Ectodermal cell (in vitro differentiated cells): ENCODE measurements around the gene LRRK1.

Experiments
- H3K27ac ChIP-seq: 2 replicates; pipeline ENCODE4 v1.7.0; 2013; ENCODE audit warnings: mild to moderate bottlenecking, low read depth, low read length; ENCODE audit not compliant: insufficient read depth, poor library complexity, severe bottlenecking
- H3K27me3 ChIP-seq: 2 replicates; pipeline ENCODE4 v1.7.0; 2013; ENCODE audit warnings: mild to moderate bottlenecking, low read length; ENCODE audit not compliant: insufficient read depth, control insufficient read depth, poor library complexity, severe bottlenecking
- H3K36me3 ChIP-seq: one replicate; pipeline ENCODE4 v1.7.0; 2013; ENCODE audit warnings: low read length; ENCODE audit not compliant: control insufficient read depth, insufficient read depth
- H3K4me1 ChIP-seq: one replicate; pipeline ENCODE4 v1.7.0; 2013; ENCODE audit warnings: low read length; ENCODE audit not compliant: control insufficient read depth, insufficient read depth
- H3K4me3 ChIP-seq: 2 replicates; pipeline ENCODE4 v1.7.0; 2013; ENCODE audit warnings: low read depth, low read length, control low read depth; ENCODE audit not compliant: insufficient read depth
- H3K9me3 ChIP-seq: 2 replicates; pipeline ENCODE4 v1.7.0; 2013; ENCODE audit warnings: mild to moderate bottlenecking, low read length, moderate library complexity; ENCODE audit not compliant: control insufficient read depth
- WGBS, 2 experiments: methylation state at CpG; one replicate each; pipeline ENCODE4 v1.1.7; 2013; ENCODE audit warnings: missing lambda C conversion rate in 2 of 2; 5-methylcytosine and 5-hydroxymethylcytosine counted together

The LRRK1 gene

DNA sequence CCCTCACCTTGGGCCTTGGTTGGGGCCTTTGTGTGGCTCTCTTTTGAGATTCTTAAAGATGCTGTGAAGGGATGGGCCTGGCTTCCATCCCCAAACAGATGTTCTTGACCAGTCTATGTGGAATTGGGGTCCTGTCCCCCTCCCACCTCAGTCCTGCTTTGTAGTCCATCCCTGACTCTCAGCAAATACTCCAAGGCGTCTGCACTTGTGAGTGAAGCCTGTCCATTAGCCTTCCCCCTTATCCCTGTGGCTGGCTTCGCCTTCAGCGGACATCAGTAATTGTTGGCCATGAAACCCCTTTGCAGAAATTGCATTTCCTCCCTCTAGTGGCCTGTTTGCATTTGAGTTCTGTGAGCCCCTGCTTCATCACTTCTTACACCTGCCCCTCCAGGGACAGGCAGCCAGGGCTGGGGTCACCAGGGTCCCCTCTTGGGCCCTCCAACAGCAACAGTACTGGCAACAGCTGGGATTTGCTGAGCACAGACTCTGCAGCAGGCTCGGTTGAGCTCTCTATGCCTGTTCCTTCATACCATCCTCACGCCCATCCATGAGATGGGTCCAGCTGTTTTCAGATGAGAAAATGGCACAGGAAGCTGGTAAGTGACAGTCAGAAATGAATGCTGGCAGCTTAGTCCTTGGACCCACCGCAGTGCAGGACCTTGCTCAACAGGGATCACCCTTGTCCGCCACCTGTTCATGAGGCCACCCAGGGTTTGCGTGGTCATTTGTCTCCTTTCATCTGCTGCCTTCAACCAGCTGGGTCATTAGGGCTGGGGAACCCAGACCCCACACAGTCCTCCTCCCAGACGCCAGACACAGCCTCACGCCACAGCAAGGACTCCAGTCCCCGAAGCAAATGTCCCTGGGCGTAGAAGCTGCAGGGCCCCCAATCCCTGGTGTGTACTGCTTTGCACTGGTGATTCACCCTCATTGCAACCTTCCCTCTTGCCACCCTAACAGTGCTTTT lies 8.9 kb upstream of the LRRK1 start:
- Histone ChIP-seq H3K9me3 (no peaks in the 10 kb centered on the region), H3K27me3 (no peaks in the 10 kb centered on the region), H3K4me3 (no peak overlapping the region), H3K36me3 (no peaks in the 10 kb centered on the region), H3K4me1 (peaks cover 3% of the 10 kb centered on the region), H3K27ac (no peak overlapping the region)
- WGBS, 2 experiments: 75 to 77% methylated on average over 12 of the region's 12 CpGs

DNA sequence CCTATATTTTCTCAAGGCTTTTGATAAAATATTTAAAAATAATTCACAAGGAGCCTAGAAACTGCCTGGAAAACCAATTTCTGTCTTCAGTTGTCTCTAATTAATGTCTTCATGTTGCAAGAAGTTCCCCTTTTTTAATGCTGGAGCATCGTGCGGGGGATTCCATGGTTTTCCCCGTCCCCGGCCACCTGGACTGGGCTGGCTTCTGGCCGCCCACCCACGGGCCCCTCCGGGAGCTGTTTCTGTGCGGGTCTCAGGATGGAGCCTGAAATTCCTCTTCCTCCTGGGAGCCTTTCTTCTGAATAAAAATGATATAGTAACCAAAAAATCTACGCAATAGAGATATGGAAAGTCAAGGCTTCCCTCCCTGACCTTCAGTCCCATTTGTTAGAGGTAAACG lies 8.1 kb upstream of the LRRK1 start:
- H3K27ac ChIP-seq: no peak overlapping the region
- no peaks in the 10 kb centered on the region for H3K36me3 ChIP-seq
- peaks cover 3% of the 10 kb centered on the region for H3K4me1 ChIP-seq
- H3K9me3 ChIP-seq: no peaks in the 10 kb centered on the region
- WGBS, 2 experiments: 93 to 94% methylated on average over 10 of the region's 10 CpGs
- no peak overlapping the region for H3K4me3 ChIP-seq
- no peaks in the 10 kb centered on the region for H3K27me3 ChIP-seq

GRCh38 chr15:100913961-100914360 lies 5.2 kb upstream of the LRRK1 start:
- Histone ChIP-seq H3K36me3 (no peaks in the 10 kb centered on the region), H3K27me3 (peaks cover 26% of the 10 kb centered on the region), H3K9me3 (no peaks in the 10 kb centered on the region), H3K27ac (no peak overlapping the region), H3K4me1 (no peaks in the 10 kb centered on the region), H3K4me3 (no peak overlapping the region)
- WGBS, 2 experiments: 85 to 88% methylated on average over 4 of the region's 4 CpGs

DNA sequence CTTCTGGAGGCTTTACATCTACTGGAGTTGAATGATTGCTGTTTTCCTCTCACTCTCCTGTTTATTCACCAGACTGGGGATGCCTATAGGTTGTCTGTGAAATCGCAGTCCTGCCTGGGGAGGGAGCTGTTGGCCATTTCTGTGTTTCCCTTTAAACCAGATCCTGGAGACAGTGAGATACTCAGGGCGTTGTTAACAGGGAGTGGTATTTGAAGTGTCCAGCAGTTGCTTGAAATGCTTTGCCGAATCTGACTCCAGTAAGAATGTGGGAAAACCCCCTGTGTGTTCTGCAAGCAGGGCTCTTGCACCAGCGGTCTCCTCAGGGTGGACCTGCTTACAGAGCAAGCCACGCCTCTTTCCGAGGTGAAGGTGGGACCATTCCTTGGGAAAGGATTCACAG lies 4.3 kb upstream of the LRRK1 start:
- Histone ChIP-seq H3K4me1 (peaks cover 3% of the 10 kb centered on the region), H3K27ac (no peak overlapping the region), H3K36me3 (no peaks in the 10 kb centered on the region), H3K27me3 (peaks cover 34% of the 10 kb centered on the region), H3K4me3 (no peak overlapping the region), H3K9me3 (no peaks in the 10 kb centered on the region)
- 58 to 65% methylated on average over 6 of the region's 6 CpGs for WGBS, 2 experiments

- H3K4me3 ChIP-seq: no peak overlapping the region
- no peaks in the 10 kb centered on the region for H3K9me3 ChIP-seq
- no peaks in the 10 kb centered on the region for H3K36me3 ChIP-seq
- H3K27ac ChIP-seq: no peak overlapping the region
- H3K4me1 ChIP-seq: peaks cover 5% of the 10 kb centered on the region
- H3K27me3 ChIP-seq: peaks cover 66% of the 10 kb centered on the region
- WGBS, 2 experiments: 3 to 4% methylated on average over 41 of the region's 42 CpGs
Measured at GRCh38 chr15:100918034-100918689, 995 bp upstream of the LRRK1 start.

DNA sequence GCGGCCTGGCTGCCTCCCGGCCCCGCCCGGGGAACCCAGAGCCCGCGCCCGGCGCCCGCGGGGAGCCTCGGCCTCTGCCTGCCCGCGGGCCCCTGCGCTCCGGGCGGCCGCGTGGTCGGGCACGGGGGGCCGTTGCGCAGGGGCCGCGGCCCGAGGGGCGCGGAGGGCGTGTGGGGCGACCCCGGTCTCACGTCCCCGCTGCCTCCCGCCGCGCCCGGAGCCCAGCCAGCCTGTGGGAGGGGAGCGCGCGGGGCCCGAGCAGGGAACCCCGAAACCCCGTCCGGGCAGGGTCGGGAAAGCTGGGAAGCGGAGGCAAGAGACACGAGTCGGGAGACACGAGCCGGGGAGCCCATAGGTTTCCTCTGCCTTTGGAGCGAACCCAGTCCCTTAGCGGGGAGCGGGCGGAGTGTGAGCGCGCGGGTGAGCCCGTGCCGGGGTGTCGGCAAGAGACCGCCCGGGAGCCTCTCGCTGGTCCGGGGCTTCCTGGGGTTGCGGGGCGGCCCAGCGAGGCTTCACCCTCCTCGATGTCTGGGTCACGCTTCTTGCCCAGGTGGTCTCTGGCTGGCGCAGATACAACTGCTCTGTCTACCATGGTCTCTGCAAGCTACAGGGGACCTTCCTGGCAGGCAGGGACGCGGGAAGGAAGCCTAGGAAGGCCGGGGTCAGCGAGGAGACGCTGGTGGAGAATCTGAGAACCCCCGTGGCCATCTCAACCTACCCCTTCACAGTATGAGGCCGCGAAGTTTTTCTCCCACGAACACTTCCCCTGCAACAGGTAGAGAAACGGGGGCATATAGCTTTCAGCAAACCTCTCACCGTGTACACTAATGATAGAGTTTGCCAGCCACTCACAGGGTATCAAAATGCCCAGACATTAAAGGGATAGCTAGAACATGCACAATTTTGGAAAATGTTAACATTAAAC lies 586 bp downstream of the LRRK1 start:
- Histone ChIP-seq H3K4me3 (peak overlapping the region; percentile 22), H3K27me3 (peaks cover 72% of the 10 kb centered on the region), H3K27ac (no peak overlapping the region), H3K9me3 (no peaks in the 10 kb centered on the region), H3K36me3 (no peaks in the 10 kb centered on the region), H3K4me1 (peaks cover 5% of the 10 kb centered on the region)
- WGBS, 2 experiments: 4 to 5% methylated on average over 80 of the region's 80 CpGs

DNA sequence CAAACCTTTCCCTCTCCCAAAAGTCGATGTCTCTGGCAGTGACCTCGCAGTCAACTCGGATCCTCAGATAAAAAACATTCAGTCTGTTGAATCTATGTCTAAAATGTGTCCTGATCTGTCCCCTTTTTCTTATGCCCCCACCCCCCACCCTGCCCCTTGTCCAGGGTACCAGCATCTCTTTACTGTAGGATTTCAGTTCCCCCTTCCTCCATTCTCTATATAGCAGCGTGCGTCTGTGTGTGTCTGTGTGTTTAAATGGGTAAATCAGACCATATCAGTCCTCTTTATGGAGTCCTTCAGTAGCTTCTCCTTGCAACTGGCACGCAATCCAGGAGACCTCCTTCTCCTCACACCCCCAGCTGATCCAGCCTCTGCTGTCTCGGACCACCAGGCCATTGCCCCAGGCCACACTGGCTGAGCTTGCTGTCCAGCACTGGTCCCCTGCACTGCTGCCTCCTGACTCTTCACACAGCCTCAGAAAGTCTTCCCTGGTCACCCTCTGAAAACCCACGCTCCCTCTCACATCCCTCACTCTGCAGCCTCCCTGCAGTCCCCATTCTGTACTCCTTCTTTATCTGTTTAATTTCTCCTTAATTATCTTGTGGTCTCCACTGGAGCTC lies 1.5 kb downstream of the LRRK1 start:
- Histone ChIP-seq H3K27me3 (peaks cover 72% of the 10 kb centered on the region), H3K9me3 (no peaks in the 10 kb centered on the region), H3K27ac (no peak overlapping the region), H3K4me1 (peaks cover 5% of the 10 kb centered on the region), H3K36me3 (no peaks in the 10 kb centered on the region), H3K4me3 (no peak overlapping the region)
- WGBS, 2 experiments: 84 to 92% methylated on average over 8 of the region's 8 CpGs

DNA sequence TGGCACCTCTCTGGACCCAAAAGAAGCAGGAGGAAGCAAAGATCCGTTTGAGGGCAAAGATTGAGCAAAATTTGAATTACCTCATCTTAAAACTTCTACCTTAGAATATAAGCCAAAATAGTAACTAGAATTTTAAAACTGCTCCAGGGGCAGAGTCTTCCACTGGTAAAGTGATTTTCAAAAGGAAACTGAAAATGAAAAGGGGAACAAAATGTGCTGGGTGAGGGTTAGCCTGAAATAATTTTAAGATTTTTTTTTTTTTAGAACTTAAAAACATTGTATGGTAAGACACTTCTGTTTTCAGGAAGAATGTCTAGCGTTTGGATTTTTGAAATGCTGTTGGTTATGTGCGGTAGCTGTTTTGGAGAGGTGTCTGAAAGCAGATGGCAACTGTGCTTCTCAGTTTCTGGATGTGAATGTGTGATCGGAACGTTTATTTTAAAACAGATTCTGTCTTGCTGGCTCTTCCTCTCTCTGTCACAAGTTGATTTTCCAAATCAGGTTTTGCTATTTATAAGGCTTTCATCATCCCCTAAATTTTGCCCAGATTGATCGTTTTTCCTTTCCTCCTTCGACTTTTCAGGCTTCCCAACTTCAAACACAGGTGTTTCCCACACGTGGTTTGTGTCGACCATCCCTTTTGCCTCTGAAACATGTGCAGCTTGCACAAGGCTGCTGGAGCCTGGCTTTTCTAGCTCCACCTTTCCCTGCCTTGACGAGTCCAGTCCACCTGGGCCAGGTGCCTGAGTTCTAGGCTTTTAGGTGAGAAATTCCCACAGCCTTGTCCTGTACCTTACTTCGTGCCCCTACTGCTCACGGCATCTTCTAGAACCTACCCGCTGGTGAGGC lies 3.3 kb downstream of the LRRK1 start:
- Histone ChIP-seq H3K9me3 (no peaks in the 10 kb centered on the region), H3K27ac (no peak overlapping the region), H3K4me3 (no peak overlapping the region), H3K4me1 (peaks cover 5% of the 10 kb centered on the region), H3K36me3 (no peaks in the 10 kb centered on the region), H3K27me3 (peaks cover 61% of the 10 kb centered on the region)
- WGBS, 2 experiments: 89 to 92% methylated on average over 13 of the region's 13 CpGs

- Histone ChIP-seq H3K27me3 (peaks cover 55% of the 10 kb centered on the region), H3K4me3 (no peak overlapping the region), H3K9me3 (no peaks in the 10 kb centered on the region), H3K4me1 (peaks cover 5% of the 10 kb centered on the region), H3K36me3 (no peaks in the 10 kb centered on the region), H3K27ac (no peak overlapping the region)
- 91% methylated on average over 5 to 7 of the region's 7 CpGs for WGBS, 2 experiments
Measured at GRCh38 chr15:100923076-100923475, 3.9 kb downstream of the LRRK1 start.
